Right cardiac atrium (tissue), 5 donors: ENCODE measurements around the gene OCA2. TPM values are rescaled to one million over a fixed set of nuclear protein-coding genes. Genes with fewer than 3 reads are reported as not detected.
A peak's percentile ranks its signal among the peaks of the same experiment; 100 is the strongest.
"Not testable (repeated sequence)": the region's sequence is repeated elsewhere in the genome, so short reads cannot be mapped to it uniquely, and the experiment has no call there.

ENCODE experiments used
- ATAC-seq, 2 donors: fragments of 200-7000 bp; cut with Tn5 transposase; one replicate each; pipeline versions ENCODE4 v1.8.0 to v1.9.1; 2020; ENCODE audit warnings: moderate library complexity in 2 of 2, mild to moderate bottlenecking in 1 of 2
- DNase-seq, 3 donors: peaks; one replicate each; pipeline ENCODE4 v3.0.0-alpha.2; 2020
- H3K27ac ChIP-seq: one replicate; pipeline ENCODE4 v1.5.1; 2013; ENCODE audit warnings: mild to moderate bottlenecking, low read length, control low read depth, moderate library complexity
- H3K27me3 ChIP-seq: one replicate; pipeline ENCODE4 v1.6.1; 2013; ENCODE audit not compliant: control insufficient read depth, insufficient read depth
- H3K4me1 ChIP-seq: one replicate; pipeline ENCODE4 v1.6.1; 2013; ENCODE audit warnings: low read length; ENCODE audit not compliant: control insufficient read depth, insufficient read depth
- H3K4me3 ChIP-seq: one replicate; pipeline ENCODE4 v1.5.1; 2013; ENCODE audit warnings: low read length, control low read depth
- H3K9me3 ChIP-seq: one replicate; pipeline ENCODE4 v1.6.1; 2013; ENCODE audit warnings: low read length; ENCODE audit not compliant: control insufficient read depth
- WGBS: extraction: QIAGEN DNeasy Blood & Tissue Kit; methylation state at CpG from one replicate; pipeline ENCODE4 v1.1.7; 2013; 5-methylcytosine and 5-hydroxymethylcytosine counted together
- intact Hi-C, 4 donors: fragments of 100-400 bp; cut with DNase I; formaldehyde crosslinking; loops; one replicate each; pipeline versions ENCODE4 v1.11.0 to v1.14.0; 2022 to 2023
- polyA plus RNA-seq: library from polyadenylated mRNA; stranded (reverse); fragments of 200-250 nt; gene quantifications from one replicate; pipeline ENCODE4 v1.2.3, GENCODE V29; 2013
- total RNA-seq, 4 donors: library from RNA; stranded (reverse); fragmentation: NEBNext Ultra II Directional; extraction: Animal tissue kit (Norgen Biotek cat#: 25700); gene quantifications; one replicate each; pipeline ENCODE4 v1.2.1, GENCODE V29; 2021
- donor health status: healthy with polysubstance abuse.
- donor health status: DM: no; HTN: yes; CAD: no.
- donor health status: DM: no; HTN: no; CAD: no.
- donor health status: DM: no; HTN: yes; CAD: no; lungs with severe emphysema.
- donor health status: DM: yes; HTN: yes; CAD: no.

OCA2 gene
- total and polyA plus RNA-seq, 5 donors, result 0.29 to 1.2 (median 0.50) TPM

DNA sequence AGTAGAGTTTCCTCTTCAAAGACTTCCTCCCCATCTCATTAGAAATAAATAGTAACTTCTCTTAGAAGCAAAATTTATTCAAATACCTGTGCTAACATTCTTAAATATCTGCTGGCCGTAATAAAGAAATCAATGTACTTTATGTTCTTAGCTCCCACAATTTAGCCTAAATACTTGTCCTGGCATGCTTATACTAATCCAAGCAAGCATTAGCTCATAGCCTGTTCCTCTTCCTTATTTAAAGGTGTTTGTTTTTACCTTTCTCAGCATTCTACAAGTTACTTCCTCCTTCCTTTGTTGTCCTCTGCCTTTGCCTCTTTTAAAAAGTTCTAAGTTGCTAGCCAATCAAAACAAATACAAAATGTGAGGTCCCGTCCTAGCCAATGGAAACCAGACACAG lies 90.9 kb downstream of the OCA2 start:
- DNase-seq, H3K27ac ChIP-seq, ATAC-seq, H3K9me3 ChIP-seq, H3K4me1 ChIP-seq, H3K4me3 ChIP-seq, H3K27me3 ChIP-seq, intact Hi-C loops: not testable (repeated sequence)
- WGBS, result 85% methylated on average over 2 of the region's 2 CpGs

DNA sequence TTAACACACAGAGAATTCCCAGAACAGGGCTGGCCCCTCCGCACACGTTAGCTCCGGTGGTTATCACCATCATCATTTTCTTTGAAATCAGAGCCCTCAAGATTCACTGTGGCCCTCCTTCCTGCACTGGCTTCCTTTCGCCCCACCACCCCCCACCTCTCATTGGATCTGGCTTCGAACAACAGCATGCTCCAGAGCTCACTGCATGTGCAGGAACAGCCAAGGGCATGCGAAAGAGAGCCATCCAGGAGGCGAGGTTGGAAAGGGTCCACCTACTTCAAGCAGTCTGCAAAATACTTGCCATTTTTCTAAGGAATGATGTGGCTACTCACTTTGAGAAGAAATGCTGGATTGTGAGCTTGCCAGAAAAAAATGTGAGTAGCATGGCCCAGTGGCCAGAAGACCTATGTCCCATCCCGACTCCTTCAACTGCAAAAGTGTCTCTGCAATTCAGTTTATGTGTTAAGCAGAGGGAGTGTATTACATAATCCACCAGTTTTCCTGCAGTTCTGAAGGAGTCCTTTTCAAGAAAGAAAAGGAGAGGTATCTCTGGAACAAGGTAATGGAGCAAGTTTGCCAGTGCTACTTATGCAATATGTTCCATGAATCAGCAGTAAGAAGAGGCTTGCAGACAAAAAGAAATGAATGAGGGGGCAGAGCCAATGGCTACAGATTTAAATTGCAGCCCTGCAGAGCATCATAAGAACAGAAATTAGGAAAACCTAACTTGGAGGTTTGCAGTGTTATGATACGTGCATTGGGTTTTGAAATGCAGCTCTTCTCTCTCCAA lies 92.8 kb downstream of the OCA2 start:
- no peak overlapping the region for H3K4me3 ChIP-seq
- H3K27me3 ChIP-seq, result no peaks in the 10 kb centered on the region
- no peaks in the 10 kb centered on the region for H3K9me3 ChIP-seq
- no peaks in the 10 kb centered on the region for H3K4me1 ChIP-seq
- H3K27ac ChIP-seq, result no peak overlapping the region
- intact Hi-C loops, result no loop called here
- 84% methylated on average over 9 of the region's 9 CpGs for WGBS
- ATAC-seq (no peak), DNase-seq (no peak)

DNA sequence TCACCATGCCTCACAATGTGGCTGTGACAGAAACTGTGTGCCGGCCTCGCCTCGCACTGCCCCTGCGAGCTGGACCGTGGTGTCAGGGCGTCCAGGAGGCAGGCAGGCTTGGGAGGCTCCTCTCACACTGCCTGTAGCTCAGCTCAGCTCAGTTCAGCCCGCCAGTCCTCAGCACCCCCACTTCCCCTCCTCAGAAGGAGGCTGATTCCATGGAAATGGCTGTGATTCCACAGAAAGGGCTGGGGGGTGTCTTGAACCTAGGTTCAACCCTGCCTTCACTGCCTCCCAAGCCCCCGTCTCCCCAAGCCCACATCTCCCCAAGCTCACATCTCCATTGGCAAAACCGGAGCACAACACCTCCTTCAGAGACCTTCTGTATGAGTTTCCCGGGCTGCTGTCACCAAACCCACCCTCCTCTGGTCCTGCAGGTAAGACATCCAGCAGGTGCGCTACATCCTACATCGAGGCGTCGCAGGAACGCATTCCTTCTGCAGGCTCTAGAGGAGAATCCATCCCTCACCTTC lies 94.0 kb downstream of the OCA2 start:
- Histone ChIP-seq H3K27ac (no peak overlapping the region), H3K27me3 (no peaks in the 10 kb centered on the region), H3K9me3 (no peaks in the 10 kb centered on the region), H3K4me3 (no peak overlapping the region), H3K4me1 (no peaks in the 10 kb centered on the region)
- 85% methylated on average over 15 of the region's 15 CpGs for WGBS
- intact Hi-C loops, result no loop called here
- ATAC-seq (no peak), DNase-seq (no peak)

DNA sequence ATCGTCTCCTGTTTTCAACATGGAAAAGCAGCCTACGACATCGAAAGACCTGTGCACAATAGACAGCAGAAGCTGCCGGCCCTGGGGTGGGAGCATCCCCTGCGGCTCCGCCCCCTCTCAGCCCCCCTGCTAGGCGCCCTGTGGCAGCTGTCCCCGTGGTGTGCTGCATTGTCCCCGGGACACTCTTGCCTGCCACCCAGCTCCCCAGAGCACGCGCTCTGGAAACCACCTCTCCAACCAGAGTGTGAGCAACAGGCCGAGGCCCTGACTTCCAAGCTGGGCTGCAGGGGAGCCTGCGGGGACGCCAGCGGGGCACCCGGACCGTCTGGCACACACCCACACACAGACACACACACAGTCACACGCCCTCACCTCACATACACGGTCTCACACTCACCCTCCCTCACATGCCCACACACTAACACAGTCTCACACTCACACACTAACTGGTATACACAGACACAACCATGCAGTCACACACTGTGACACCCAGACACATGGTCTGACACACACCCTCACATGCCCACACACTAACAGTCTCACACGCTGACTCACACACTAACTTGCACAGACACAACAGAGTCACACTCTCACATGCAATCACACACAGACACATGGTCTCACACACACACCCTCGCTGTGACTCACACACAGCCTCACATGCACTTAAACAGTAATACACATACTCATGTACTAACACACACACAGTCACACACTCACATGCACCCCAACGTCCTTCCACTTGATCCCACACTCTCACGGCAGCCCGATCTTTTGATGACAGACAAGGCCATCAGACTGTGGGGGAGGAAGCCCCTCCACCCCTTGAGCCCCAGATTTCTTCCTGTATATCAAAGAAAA lies 94.7 kb downstream of the OCA2 start:
- Histone ChIP-seq H3K9me3 (no peaks in the 10 kb centered on the region), H3K27me3 (no peaks in the 10 kb centered on the region), H3K27ac (no peak overlapping the region), H3K4me3 (no peak overlapping the region), H3K4me1 (no peaks in the 10 kb centered on the region)
- DNase-seq (peak in 1 of 3 donors; percentile 58), ATAC-seq (peak in 1 of 2 donors; percentile 20)
- intact Hi-C loops, result no loop called here
- WGBS, result 85% methylated on average over 24 of the region's 24 CpGs

DNA sequence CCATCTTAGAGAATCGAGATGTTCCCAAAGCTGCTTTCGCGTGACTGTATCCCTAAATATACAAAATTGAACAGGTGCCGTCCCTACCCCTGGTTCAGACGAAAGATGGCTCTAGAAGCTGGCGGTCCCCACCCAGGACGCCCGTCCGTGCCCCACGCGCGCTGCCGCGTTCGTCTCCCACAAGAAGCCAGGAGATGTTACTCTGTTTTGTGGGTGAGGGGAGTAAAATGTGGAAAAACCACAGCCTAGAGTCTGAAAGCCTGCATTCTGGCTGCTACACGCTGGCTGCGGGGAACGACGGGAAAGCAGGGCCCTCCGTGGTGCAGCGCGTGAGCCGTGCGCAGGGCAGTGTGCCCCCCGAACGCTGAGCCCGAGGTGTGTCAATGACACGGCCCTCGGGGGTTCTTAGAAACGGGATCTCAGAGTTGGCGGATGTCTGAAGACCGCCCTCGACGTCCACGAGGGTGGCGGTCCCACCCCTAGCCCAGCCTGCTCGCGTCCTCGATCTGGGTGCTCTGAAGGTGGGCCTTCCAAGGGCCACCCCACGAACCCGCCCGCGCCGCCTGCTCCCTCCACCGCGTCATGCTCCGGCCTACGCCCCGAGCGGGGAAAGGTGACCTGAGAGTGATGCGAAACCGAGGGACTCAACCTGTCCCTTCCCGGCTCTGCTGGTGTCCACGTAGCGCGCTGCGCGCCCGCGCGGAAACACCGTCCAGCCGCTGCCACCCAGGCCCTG lies 95.6 kb downstream of the OCA2 start:
- intact Hi-C loops, result no loop called here
- ATAC-seq (no peak), DNase-seq (no peak)
- no peak overlapping the region for H3K4me3 ChIP-seq
- WGBS, result 96% methylated on average over 63 of the region's 63 CpGs
- H3K27ac ChIP-seq, result no peak overlapping the region
- no peaks in the 10 kb centered on the region for H3K27me3 ChIP-seq
- no peaks in the 10 kb centered on the region for H3K9me3 ChIP-seq
- H3K4me1 ChIP-seq, result no peaks in the 10 kb centered on the region

DNA sequence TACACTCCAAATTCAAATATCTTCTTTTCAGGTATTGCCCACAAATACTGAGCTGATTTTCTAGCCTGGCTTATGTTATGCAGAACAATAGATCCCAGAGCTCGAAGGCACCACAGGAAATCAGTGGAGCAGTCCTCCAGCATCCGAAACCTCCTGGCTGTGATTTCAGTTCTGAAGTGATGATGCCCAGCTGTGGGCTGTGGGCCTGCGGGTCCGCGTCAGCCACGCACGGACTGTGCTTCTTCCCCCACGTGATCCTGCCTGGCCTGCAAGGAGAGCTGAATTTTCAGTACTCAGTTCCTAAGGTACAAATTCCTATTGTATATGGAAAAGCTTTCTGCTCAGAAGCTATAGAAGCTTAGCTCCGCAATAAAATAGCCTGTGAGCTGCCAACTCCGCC lies 96.2 kb downstream of the OCA2 start:
- Histone ChIP-seq H3K27me3 (no peaks in the 10 kb centered on the region), H3K4me3 (no peak overlapping the region), H3K4me1 (no peaks in the 10 kb centered on the region), H3K9me3 (no peaks in the 10 kb centered on the region), H3K27ac (no peak overlapping the region)
- 73% methylated on average over 10 of the region's 10 CpGs for WGBS
- intact Hi-C loops, result no loop called here
- ATAC-seq (no peak), DNase-seq (no peak)

DNA sequence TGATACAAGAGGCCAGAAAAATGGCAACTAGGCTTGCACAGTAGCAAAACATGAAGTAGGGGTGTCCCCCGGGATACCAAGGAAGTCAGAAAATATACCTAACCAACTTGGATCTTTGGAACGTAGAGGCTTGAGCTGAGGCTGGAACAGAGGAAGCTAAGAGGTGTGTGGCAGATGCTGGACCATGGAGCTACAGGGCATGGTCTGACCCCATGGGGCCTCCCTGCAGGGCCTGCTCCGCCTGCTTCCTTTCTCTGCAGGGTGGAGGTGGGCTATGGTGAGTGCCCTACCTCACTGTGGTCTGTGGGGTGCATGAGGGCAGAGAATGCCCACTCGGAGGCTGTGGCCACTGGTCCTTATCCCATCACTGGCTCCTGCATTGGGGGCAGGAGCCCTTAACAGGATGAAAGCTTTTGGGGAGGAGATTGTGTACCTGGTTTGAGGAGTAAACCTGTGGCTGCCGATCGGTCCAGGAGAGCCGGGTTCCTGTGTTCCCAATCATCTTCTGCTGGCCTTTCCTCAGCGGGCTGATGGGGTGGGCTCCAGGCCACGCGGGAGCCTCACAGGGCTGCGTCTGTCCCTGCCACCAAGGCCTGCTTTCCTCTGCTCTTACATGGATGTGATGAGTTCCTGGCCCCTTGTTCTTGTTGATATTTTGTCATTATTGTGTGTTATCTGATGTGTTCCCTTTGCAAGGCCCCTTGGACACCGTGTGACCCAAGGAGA lies 96.8 kb downstream of the OCA2 start:
- DNase-seq, result no peak

DNA sequence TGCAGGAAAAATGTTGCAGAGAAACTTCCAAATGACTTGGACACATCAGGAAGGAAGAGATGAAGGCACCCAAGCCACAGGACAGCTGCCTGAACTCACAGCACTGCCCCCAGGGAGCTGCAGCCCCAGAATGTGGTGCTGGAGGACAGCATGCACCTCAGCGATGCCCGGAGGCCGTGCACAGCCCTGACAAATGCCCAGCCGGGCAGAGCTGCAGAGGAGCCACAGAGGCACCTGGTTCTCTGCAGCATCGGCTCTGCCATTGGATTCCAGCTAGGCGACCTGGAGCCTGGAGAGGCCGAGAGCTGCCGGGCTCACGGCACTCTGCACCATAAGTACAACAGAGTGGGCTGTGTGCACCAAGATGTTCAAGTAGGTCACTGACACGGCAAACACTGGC lies 97.5 kb downstream of the OCA2 start:
- no peak for DNase-seq
- intact Hi-C loops, result no loop called here
- H3K27me3 ChIP-seq, result no peaks in the 10 kb centered on the region
- no peaks in the 10 kb centered on the region for H3K4me1 ChIP-seq
- no peak overlapping the region for H3K27ac ChIP-seq
- no peak overlapping the region for H3K4me3 ChIP-seq
- no peak for ATAC-seq
- H3K9me3 ChIP-seq, result no peaks in the 10 kb centered on the region
- WGBS, result 79% methylated on average over 10 of the region's 10 CpGs

More for the DNA sequence above, 96.8 kb downstream of the OCA2 start:
- H3K4me3 ChIP-seq, result no peak overlapping the region
- H3K27me3 ChIP-seq, result no peaks in the 10 kb centered on the region
- H3K4me1 ChIP-seq, result no peaks in the 10 kb centered on the region
- H3K27ac ChIP-seq, result no peak overlapping the region
- 87% methylated on average over 12 of the region's 12 CpGs for WGBS
- H3K9me3 ChIP-seq, result no peaks in the 10 kb centered on the region
- intact Hi-C loops, result no loop called here
- no peak for ATAC-seq

DNA sequence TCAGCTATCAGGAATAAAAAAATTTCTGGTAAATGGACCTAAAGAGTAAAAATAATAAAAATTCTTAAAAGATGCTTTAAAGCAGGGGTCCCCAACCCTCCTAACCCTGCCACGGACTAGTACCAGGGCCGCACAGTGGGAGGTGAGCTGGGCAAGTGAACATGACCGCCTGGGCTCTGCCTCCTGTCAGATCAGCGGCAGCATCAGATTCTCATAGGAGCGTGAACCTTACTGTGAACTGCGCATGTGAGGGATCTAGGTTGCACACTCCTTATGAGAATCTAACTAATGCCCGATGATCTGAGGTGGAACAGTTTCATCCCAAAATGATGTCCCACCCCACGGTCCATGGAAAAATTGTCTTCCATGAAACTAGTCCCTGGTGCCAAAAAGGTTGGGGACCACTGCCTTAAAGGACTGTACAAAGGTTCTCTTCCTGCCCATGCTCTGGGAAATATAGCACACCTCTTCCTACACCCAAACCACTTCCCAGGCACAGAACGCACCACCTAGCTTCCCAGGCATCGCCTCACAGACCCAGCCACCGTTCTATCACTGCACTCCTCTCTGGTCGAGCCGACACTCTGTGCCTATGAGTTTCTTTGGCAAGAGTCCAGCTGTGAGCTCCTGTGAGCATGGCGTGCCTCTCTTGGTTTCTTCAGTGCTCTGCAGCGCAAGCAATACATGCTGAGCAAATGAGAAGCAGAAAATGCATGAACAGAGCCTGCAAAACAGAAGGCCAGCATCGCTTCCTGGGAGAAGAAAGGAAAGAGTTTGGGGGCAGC lies 104.9 kb downstream of the OCA2 start:
- Histone ChIP-seq H3K4me3 (no peak overlapping the region), H3K27ac (no peak overlapping the region), H3K9me3 (no peaks in the 10 kb centered on the region), H3K4me1 (no peaks in the 10 kb centered on the region), H3K27me3 (no peaks in the 10 kb centered on the region)
- no peak for DNase-seq
- ATAC-seq, result no peak
- WGBS, result 74% methylated on average over 16 of the region's 16 CpGs
- intact Hi-C loops, result no loop called here

DNA sequence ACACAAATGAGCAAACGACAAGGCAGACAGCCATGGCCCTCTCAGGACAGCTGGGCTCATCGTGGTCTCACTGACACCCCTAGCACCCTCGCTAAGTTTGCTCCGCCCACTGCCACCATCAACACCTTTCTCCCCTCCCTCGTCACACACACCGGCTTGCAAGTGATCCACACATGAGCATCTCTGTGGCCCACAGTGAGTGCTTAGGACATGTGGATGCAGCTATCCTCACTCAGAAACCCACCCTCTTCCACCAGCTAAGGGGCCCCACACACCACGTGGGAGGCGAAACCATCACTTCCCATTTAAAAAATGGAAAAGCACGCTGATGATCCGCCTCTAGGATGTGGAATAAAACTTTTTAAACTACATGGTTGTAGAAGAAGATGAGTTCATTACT lies 105.6 kb downstream of the OCA2 start:
- intact Hi-C loops, result no loop called here
- 87% methylated on average over 10 of the region's 10 CpGs for WGBS
- no peak for DNase-seq
- no peak for ATAC-seq
- Histone ChIP-seq H3K9me3 (no peaks in the 10 kb centered on the region), H3K4me1 (no peaks in the 10 kb centered on the region), H3K27me3 (no peaks in the 10 kb centered on the region), H3K27ac (no peak overlapping the region), H3K4me3 (no peak overlapping the region)
